Muscle of arm (tissue), 12 donors: ENCODE measurements around the gene CCDC187. TPM values are rescaled to one million over a fixed set of nuclear protein-coding genes. Genes with fewer than 3 reads are reported as not detected.

Source experiments
- DNase-seq: peaks from one replicate; pipeline ENCODE4 v3.0.0-alpha.2; 2013
- polyA plus RNA-seq, 12 donors: library from polyadenylated mRNA; unstranded; fragments of 120-200 nt; gene quantifications; one replicate each; pipeline ENCODE4 v1.2.1, GENCODE V29; 2013; ENCODE audit not compliant: insufficient read length in 12 of 12

Gene CCDC187
- polyA plus RNA-seq, 12 donors = 0.03 to 0.68 (median 0.06) TPM; not detected in 4

DNA sequence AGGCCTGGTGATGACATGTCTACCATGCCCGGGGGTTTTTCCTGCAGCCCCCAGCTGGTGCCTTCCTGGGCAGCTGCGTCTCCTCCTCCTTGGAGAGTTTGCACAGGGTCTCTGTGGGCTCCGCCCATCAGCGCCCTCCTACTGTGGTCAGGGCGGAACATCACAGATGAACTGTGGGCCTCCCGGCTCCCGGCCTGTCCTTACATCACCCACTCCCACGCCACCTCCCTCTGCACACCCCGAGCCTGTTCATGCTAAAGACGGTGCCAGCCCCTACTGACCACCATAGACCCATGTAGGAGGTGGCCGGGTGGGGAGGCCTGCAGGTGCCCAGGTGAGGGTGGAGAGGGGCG is 36.0 kb upstream of the CCDC187 start:
- DNase-seq = no peak

DNA sequence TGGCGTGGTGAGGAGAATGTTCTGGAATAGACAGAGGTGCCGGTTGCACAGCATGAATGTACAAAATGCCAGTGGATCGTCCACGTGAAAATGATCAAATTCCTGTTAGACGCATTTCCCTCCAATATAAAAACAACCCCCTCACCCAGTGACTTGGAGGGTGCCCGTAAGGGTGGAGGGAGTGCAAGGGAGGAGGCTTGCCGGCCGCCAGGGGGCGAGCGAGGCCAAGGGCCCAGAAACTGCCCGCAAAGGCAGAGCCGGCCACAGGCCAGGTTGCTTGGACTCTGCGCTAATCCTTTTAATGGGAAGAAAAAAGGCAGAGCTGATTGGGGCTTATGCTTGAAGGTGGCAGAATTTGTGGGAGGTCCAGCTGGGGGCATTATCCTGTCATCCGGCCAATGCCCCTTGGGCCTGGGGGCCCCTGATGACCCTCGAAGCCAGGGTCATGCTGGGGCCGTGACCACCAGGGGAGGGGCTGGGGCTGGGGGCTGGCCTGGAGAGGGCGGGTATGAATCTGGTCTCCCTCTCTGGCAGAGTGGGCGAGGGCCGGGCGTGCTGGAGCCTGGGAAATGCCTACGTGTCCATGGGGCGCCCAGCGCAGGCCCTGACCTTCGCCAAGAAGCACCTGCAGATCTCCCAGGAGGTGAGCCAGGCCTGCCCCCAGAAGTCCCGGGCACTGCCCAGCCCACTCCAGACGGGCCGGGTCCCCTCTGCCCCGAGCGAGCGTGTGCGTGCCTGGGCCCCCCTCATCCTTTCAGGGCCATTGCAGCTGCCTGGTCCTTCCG is 35.5 kb upstream of the CCDC187 start:
- DNase-seq = no peak

DNA sequence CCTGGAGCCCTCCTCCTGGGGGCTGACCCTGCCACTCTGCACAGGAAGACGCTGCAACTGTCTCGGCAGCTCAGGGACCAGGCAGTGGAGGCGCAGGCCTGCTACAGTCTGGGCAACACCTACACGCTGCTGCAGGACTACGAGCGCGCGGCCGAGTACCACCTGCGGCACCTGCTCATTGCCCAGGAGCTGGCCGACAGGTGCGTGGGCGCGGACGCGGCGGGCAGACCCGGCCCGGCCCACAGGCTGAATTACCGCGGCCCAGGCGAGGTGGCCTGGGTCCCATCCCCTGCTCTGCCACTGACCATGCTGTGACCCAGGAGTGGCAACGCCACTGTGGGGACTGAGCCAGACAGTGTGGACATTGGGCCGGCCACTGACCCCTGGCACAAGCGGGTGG is 34.6 kb upstream of the CCDC187 start:
- no peak for DNase-seq

DNA sequence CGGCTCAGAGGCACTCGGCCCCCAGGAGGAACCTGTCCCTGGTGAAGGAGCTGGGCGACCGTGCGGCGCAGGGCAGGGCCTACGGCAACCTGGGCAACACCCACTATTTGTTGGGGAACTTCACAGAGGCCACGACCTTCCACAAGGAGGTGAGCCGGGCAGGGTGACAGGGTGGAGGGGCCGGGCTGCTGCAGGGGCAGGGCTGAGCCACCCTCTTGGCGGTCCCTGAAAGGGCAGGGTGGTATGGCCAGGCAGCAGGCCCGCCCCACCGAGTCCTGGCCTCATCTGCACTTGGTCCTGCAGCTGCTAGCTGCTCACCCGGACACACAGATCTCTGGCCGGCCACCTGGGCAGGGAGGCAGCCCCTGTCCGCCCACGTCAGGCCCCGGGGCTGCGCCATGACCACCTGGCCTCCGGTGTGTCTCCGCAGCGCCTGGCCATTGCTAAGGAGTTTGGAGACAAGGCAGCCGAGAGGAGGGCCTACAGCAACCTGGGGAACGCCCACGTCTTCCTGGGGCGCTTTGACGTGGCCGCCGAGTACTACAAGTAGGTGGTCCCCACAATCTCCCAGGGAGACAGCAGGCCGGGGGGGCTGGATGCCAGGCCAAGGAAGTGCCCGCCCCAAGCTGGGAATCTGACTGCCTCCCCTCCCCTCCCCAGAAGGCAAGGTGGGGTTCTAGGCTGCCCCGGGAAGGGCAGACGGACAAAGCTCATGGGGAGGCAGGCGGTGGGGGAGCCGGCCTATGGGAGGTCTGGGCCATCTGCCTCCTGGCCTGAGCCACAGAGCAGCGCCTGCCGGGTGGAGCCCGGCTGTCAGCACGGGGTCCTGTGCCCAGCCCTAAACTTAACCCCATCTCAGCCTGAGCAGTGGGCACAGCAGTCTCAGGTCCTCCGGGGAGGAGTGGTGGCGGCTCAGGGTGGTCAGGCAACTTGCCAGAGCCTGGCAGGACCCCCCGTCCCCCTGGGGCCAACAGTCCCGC is 33.8 kb upstream of the CCDC187 start:
- no peak for DNase-seq

DNA sequence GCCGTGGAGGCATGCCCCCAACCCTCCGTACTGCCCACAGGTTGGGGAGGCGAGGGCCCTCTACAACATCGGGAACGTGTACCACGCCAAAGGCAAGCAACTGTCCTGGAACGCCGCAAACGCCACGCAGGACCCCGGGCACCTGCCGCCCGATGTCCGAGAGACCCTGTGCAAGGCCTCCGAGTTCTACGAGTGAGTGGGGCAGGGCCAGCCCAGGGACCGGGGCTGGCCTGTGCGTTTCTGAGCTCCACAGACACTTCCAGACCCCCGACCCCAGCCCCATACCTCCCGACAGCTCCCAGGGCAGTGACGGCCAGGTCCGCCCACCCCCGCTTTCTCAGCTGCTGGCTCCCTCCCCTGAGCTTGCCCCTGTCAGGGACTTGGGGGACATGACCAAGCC is 33.0 kb upstream of the CCDC187 start:
- no peak for DNase-seq

DNA sequence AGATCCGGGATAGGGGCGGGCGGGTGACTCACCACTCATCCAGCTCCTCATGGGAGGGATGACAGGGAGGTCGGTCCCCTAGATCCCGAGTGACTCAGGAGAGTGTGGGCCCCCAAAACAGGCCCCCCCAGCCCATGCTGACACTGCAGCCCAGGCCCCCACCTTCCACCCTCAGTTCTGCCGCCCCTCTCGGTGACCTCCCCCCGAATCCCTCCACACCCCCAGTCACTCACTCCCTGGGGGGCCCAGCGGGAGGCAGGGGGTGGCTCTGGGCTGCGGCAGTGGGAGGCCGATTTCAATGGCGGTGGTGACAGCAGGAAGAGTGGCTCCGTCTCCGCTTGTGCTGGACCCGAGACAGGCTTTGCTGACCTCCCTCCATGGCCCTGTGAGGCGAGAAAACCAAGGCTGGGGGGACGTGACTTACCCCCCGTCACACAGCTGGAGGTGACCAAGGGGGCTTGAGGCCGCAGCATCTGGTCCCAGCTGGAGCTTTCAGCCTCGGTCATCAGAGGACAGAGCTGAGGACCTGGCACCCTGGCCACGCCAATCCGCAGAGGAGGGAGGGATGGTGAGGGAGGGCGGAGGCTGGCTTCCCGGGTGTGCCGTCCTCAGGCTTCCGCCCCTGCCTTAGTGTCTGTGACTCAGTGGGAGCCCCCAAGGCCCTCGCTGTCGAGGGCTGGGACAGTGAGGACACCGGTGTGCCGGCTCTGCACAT is 32.4 kb upstream of the CCDC187 start:
- no peak for DNase-seq

DNA sequence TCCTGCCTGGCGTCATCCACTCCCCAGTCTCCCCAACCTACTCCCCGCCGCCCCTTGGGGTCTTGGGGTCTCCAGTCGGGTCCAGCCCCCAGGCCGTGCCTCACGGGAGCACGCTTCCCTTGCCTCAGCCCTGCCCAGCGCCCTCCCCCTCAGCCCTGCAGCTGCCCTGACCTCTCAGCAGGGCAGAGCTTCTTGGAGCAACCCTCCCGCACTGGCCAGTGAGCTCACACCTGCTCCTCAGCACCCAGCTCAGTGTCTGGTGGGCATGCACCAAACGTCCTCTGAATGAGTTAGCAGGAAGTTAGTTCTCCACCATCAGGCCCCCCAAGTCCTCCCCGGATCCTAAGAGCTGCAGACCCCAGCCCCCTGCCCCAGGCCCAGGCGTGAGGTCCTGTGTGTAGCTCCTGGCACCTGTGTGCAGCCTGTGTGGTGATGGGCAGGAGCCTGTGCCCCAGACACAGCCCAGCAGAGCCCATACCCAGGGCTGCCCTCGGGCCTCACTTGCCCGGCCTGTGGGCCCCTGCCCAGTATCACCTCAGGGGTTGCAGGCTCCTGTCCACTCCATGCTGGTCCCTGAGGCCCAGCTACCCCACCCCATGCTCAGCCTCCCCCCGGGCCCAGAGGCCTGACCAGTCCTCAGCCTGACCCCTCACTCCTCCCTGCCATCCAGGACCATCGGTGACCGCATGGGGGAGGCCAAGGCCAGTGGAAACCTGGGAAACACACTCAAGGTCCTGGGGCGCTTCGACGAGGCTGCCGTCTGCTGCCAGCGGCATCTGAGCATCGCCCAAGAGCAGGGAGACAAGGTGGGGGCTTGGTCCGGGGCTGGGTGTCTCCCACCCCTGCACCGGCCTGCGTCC is 31.6 kb upstream of the CCDC187 start:
- no peak for DNase-seq

DNA sequence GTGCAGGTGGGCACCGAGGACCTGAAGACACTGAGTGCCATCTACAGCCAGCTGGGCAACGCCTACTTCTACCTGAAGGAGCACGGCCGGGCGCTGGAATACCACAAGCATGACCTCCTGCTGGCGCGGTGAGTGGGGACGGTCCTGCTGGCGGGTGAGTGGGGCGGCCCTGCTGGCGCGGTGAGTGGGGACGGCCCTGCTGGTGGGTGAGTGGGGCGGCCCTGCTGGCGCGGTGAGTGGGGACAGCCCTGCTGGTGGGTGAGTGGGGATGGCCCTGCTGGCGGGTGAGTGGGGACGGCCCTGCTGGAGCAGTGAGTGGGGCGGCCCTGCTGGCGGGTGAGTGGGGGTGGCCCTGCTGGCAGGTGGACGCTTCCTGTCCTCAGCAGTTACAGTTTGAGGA is 30.6 kb upstream of the CCDC187 start:
- DNase-seq = no peak

DNA sequence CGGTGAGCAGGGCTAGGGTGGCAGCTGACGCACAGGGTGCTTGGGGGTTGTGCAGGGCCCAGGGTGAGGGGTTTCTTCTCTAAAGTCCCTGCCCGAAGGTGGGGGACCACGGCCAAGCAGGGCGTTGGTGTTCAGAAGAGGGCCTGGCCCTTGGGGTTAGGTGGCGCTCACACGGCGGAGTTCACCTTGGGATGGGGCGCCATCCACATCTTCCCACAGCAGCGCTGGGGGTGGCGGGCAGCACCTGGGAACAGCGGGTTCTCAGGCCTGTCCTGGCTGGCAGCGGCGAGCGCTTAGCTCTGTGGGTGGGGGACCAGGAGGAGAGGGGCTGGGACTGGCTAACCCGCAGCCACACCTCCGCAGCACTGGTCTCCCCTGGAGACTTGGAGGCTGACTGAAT is 29.6 kb upstream of the CCDC187 start:
- DNase-seq = no peak

DNA sequence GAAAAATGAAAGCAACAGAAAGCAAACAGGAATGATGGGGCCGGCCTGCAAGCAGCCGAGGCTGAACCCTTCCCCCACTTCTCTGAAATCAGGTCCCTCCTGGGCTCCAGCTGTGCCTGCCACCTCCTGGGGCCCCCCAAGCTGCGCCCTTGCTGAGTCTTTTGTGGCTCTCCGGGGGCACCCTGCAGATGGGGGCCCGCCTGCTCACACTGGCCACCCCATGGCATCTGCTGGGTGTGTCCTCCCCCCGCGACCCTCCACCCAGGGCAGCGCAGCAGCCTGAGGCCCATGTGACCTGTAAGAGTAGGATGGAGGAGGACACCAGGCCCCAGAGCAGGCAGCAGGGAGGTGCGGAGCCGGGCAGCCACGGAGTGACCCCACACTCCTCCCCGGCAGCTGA is 29.2 kb upstream of the CCDC187 start:
- no peak for DNase-seq

DNA sequence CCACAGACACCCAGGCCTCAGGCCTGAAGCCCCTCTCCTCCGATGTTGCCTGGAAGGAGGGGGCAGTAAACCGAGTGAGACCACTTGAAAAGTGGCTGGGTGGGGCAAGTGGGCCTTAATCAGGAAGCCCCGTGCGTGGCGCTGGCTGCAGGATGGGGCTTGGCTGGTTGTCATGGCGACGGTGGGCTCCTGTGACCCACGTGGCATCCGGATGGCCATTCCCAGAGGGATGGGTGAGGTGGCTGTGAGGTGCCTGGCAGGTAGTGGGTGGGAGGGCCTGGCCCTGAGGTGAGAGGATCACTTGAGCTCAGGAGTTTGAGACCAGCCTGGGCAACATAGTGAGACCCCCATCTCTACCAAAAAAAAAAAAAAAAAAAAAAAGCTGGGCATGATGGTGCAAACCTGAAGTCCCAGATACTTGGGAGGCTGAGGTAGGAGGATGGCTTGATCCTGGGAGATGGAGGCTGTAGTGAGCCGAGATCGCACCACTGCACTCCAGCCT is 28.6 kb upstream of the CCDC187 start:
- no peak for DNase-seq

DNA sequence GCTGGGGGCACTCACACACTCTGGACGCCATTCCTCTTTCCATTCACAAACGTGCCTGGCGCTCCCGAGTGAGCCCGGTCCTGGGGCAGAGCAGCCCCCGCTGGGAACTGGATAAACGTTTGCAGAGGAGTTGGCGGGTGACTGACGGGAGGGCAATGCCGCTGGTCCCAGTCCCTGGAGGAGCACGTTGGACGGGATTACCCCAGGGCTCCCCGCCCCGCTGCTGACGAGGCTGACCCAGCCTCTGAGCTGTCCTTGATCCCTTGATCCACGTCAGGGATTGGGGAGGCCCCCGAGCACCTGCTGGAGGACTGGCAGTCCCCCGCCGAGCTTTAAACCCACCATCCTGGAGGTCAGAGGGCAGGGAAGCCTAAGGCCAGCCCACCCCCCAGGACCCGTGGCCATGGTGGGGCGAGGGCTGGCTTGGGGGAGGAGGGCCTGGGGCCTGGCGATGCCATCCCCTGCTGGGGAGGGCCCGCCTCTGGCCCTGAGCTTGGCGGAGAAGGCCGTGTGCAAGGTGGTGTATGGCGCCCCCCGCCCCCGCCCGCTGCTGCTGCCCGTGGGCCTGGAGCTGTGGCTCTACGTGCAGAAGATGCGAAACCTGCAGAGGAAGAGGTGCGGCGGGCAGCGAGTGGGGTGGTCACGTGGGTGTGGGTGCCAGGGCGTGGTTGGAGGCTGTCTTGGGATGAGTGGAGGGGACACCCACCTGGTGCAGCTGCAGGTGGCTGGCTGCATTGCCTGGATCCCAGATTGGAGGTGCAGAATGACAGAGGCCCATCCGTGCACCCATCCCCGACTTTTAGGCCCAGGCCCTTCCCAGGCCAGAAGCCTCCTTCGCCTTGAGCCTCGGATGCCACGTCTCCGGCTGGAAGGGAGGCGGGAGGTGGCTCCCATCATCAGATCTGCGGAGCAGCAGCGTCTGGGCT is 27.9 kb upstream of the CCDC187 start:
- no peak for DNase-seq

DNA sequence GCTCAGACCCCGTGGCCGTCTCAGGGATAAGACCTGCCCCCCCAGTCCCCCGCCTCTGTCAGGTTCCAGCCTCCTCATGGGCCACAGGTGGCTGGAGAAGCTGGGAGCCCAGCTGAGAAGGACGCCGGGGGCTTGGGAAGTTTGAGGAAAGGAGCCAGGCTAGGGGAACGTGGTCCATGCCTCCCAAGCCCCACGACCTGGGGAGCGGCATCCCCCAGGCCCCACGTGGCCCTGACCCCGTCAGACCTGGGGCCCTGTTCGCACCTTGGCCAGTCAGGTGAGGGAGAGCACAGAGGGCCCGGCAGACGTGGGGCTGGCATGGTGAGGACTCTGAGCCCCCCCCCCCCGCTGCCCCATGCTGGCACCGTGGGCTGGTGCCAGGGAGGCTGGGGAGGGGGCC is 27.1 kb upstream of the CCDC187 start:
- DNase-seq = no peak

DNA sequence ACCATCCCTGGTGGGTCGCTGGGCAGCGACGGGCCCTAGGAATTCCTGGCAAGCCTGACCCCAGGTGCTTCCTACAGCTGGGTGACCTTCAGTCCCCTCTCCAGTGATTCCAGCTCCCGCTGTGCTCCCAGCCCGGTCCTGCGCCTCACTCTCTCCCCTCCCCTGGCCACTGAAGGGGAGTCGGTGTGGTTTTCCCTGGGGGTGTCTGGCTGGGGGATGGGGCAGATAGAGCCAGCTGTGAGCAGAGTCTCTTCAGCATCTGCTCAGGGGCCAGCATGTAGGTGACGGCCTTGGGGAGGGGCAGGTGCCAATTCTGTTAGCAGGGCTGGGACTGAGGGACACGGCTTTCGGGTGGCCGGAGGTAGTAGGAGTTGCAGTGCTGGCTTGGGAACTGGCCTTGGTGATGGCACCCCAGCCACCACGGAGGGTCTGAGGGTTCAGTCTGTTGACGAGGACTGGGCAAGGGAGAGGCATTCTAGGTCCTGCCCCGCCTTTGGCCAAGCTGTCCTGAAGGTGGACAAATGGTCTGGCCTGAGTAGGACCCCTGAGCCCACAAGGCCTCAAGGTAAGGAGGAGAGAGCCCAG is 26.6 kb upstream of the CCDC187 start:
- no peak for DNase-seq

DNA sequence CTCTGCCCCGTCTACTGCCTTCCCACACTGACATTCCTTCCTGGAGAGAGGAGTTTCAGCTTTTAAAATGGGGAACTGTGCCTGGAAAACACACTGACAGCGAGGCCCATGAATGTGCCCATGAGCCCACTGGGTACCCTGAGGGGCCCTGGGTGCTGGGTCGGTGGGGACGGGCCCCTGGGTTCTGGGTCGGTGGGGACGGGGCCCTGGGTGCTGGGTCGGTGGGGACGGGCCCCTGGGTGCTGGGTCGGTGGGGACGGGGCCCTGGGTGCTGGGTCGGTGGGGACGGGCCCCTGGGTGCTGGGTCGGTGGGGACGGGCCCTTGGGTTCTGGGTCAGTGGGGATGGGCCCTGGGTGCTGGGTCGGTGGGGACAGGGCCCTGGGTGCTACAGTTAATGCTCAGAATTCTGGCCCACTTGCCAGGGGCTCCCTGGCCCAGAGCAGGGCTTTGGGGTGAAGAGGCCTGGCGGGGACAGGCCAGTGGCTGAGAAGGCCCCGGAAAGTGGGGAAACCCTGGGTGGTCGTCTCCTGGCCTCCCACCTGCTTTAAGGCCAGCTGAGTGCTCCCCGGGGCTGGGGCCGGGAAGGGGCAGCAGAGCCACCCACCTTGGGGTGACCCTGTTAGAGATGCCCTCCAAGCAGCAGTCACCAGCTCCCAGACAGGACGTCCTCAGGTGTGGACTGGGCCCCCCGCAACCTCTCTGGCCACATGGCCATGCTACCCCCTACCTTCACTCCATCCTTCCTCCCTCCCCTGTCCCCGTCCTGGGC is 25.9 kb upstream of the CCDC187 start:
- DNase-seq = no peak

DNA sequence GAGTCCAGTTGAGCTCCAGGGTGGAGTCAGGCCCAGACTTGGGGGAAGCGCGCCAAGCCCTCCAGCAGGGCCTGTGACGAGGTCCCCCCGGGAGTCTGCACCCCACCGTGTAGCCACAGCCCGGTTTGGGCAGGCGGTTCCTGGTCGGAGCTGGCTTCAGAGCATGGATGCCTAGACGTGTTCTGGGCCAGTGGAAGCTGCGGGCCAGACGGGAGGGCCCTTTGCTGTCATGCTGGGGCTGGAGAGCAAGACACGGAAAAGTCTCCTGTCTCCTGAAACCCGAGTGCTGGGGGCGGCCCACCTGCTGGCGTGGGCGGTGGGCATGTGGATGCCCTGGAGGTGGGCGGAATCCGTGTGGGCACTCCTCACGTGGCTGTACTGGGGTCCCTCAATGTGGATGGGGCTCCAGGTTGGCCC is 25.3 kb upstream of the CCDC187 start:
- DNase-seq = no peak

DNA sequence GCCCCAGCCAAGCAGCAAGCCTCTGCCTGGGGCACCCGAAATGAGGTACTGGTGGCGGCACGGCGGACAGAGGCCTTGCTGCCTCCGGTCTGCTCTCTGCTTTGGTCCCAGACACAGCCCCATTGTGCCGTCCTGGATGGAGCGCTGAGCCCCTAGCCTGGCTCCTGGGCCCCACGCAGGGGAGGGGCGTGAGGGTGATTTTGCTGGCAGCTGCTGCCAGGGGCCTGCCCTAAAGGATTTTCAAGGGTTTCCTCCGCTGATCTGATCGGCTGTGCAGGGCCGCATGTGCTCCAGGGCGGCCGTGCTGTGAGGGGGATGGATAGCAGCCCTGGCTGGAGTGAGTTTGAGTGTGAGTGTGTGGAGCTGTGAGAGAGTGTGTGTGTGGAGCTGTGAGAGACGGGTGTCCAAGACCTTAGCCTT is 24.7 kb upstream of the CCDC187 start:
- no peak for DNase-seq

DNA sequence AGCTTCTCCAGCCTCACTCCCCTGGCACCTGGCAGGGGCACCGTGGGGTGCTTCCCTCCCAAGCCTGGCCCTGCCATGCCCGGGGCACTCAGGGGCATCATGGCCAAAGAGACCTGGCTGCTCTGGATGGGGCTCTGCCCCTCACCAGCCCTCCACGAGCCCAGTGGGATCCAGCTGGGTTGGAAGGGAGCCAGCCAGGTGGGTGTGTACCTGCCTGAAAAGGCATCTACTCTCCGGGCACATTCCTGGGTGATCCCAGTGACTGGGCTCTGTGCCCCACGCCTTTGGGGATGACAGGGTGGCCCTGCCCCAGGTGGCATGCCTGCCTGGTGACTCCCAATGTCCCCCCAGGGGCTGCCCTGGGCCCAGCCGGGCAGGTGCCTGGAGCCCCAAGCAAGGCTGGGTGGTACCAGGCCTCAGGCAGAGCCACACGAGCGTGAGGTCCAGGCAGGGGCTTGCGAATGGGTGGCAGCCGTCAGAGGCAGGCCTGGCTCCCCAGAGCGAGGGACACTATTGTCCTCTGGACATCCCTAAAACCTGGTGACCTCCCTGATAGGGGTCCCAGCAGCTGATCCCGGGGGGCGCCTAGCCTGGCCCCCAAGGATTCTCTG is 24.2 kb upstream of the CCDC187 start:
- DNase-seq = no peak
